Esophagus muscularis mucosa (tissue), 4 donors: ENCODE measurements around the gene C15orf39. TPM values are rescaled to one million over a fixed set of nuclear protein-coding genes. Genes with fewer than 3 reads are reported as not detected.
"Not testable (repeated sequence)": the region's sequence is repeated elsewhere in the genome, so short reads cannot be mapped to it uniquely, and the experiment has no call there.

ENCODE experiments used
- DNase-seq: peaks from one replicate; pipeline ENCODE4 v3.0.0-alpha.2; 2017; ENCODE audit errors: extremely low spot score
- H3K27ac ChIP-seq, 4 donors: fragments of 200-600 bp; sonication (generic); replicated peaks in 1 of 4; 1 replicate in 3 of 4; 2 replicates in 1 of 4; pipeline ENCODE4 v1.5.1; 2016 to 2019; ENCODE audit warnings: mild to moderate bottlenecking in 1 of 4
- H3K27me3 ChIP-seq, 4 donors: fragments of 200-600 bp; sonication (generic); one replicate each; pipeline versions ENCODE4 v1.5.1 to v1.6.0; 2016 to 2019
- H3K36me3 ChIP-seq, 4 donors: fragments of 200-600 bp; sonication (generic); one replicate each; pipeline ENCODE4 v1.5.1; 2016 to 2019
- H3K4me1 ChIP-seq, 4 donors: fragments of 200-600 bp; sonication (generic); one replicate each; pipeline ENCODE4 v1.5.1; 2016 to 2019
- H3K4me3 ChIP-seq, 4 donors: fragments of 200-600 bp; sonication (generic); 1 replicate in 2 of 4; 2 replicates in 2 of 4; pipeline ENCODE4 v1.5.1; 2016 to 2019; ENCODE audit warnings: mild to moderate bottlenecking in 4 of 4, moderate library complexity in 1 of 4
- H3K9me3 ChIP-seq, 4 donors: fragments of 200-600 bp; sonication (generic); 1 replicate in 3 of 4; 2 replicates in 1 of 4; pipeline ENCODE4 v1.5.1; 2016 to 2019
- CTCF ChIP-seq, 3 experiments: fragments of 200-600 bp in 2 of 3; fragments of 450-650 bp in 1 of 3; sonication (generic) in 2 of 3; IDR thresholded peaks; one replicate each; pipeline ENCODE4 v1.5.1; 2017 to 2019; ENCODE audit warnings: antibody characterized with exemption in 3 of 3, mild to moderate bottlenecking in 2 of 3, moderate library complexity in 1 of 3
- EP300 ChIP-seq: sonication (generic); formaldehyde crosslinking; IDR thresholded peaks from one replicate; pipeline ENCODE4 v1.6.1; 2017; ENCODE audit warnings: antibody characterized with exemption
- POLR2A ChIP-seq: fragments of 450-650 bp; IDR thresholded peaks from one replicate; pipeline ENCODE4 v1.6.1; 2017; ENCODE audit warnings: antibody characterized with exemption, moderate library complexity, mild to moderate bottlenecking, low read depth
- POLR2AphosphoS5 ChIP-seq, 2 donors: sonication (generic); formaldehyde crosslinking; IDR thresholded peaks; one replicate each; pipeline ENCODE4 v1.6.1; 2017; ENCODE audit warnings: antibody characterized with exemption in 2 of 2
- WGBS: methylation state at CpG from one replicate; pipeline ENCODE4 v1.1.5; 2018; 5-methylcytosine and 5-hydroxymethylcytosine counted together
- intact Hi-C: fragments of 100-400 bp; cut with DNase I; formaldehyde crosslinking; loops from one replicate; pipeline ENCODE4 v1.15.1; 2023
- total RNA-seq, 4 donors: library from RNA; depleted of rRNA; stranded (reverse); fragments of >200 nt; gene quantifications; one replicate each; pipeline versions ENCODE4 v1.1.0 to v1.2.1, GENCODE V29; 2016

C15orf39 gene
- total RNA-seq, 4 donors from 2014 or later = 7.5 to 17.7 (median 13.4) TPM

DNA sequence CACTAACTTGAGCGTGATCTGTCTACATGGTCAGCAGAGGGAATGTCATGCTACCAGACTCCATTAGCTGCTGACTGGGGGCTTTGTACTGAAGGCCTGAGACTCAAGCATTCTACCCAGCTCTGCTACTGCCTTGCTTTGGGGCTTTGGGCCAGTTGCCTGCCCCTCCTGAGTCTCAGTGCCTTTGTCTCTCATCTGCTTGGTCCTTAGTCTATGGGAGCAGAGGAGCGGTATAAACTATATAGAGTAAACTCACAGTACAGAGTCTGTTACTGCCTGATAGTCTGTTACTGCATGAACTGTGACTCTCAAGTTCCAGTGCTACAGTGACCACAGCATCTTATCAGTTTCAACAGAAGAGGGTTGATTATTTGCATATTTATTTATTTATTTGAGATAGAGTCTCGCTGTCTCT, 38.5 kb upstream of the C15orf39 start:
- H3K36me3 ChIP-seq = no peaks in the 10 kb centered on the region
- H3K27me3 ChIP-seq = peaks cover 0 to 1% (median 0%) of the 10 kb centered on the region in 4 donors
- no peaks in the 10 kb centered on the region for H3K4me1 ChIP-seq
- H3K27ac ChIP-seq = no peak overlapping the region
- WGBS = 96% methylated on average over 3 of the region's 3 CpGs
- no peaks in the 10 kb centered on the region for H3K9me3 ChIP-seq
- DNase-seq = no peak
- no peak for TF ChIP-seq CTCF (IDR thresholded peaks at IDR 0.05)
- no peak for TF ChIP-seq POLR2A
- TF ChIP-seq EP300 = no peak
- TF ChIP-seq POLR2AphosphoS5 (IDR thresholded peaks at IDR 0.05) = no peak
- no peak overlapping the region for H3K4me3 ChIP-seq
- intact Hi-C loops = no loop called here

GRCh38 chr15:75164625-75165350, 36.9 kb upstream of the C15orf39 start:
- Histone ChIP-seq H3K4me1 (no peaks in the 10 kb centered on the region), H3K4me3 (no peak overlapping the region), H3K27me3 (no peaks in the 10 kb centered on the region), H3K27ac (no peak overlapping the region), H3K9me3 (peaks cover 0 to 8% (median 0%) of the 10 kb centered on the region in 4 donors), H3K36me3 (no peaks in the 10 kb centered on the region)
- DNase-seq = no peak
- TF ChIP-seq POLR2AphosphoS5 (IDR thresholded peaks at IDR 0.05) (no peak), EP300 (no peak)
- 77% methylated on average over 4 of the region's 4 CpGs for WGBS
- intact Hi-C loops = no loop called here

- H3K4me1 ChIP-seq, H3K27me3 ChIP-seq, intact Hi-C loops, H3K4me3 ChIP-seq, H3K27ac ChIP-seq, DNase-seq, H3K36me3 ChIP-seq, H3K9me3 ChIP-seq: not testable (repeated sequence)
- 89% methylated on average over 8 of the region's 8 CpGs for WGBS
Observed at GRCh38 chr15:75166489-75167063, 35.1 kb upstream of the C15orf39 start.

DNA sequence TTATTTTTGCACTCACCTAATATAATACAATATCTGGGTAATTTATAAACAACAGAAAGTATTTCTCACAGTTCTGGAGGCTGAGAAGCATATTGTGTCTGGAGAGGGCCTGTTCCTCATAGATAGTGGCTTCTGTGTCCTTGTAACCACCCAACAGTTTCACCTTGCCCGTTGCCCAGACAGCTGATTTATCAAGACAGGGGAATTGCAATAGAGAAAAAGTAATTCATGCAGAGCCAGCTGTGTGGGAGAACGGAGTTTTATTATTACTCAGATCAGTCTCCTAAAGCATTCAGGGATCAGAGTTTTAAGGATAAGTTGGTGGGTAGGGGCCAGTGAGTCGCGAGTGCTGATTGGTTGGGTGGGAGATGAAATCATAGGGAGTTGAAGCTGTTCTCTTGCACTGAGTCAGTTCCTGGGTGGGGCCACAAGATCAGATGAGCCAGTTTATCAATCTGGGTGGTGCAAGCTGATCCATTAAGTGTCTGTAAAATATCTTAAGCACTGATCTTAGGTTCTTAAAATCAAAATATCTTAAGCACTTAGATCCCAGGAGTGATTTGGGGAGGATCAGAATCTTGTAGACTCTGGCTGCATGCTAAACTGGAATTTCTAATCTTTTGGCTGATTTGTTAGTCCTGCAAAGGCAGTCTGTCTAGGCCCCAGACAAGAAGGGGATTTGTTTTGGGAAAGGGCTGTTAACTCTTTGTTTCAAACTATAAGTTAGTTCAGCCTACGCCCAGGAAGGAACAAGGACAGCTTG, 33.9 kb upstream of the C15orf39 start:
- Histone ChIP-seq H3K4me3 (no peak overlapping the region), H3K4me1 (no peaks in the 10 kb centered on the region), H3K27ac (no peak overlapping the region), H3K36me3 (no peaks in the 10 kb centered on the region), H3K27me3 (no peaks in the 10 kb centered on the region), H3K9me3 (peaks cover 0 to 8% (median 0%) of the 10 kb centered on the region in 4 donors)
- no peak for TF ChIP-seq POLR2AphosphoS5 (IDR thresholded peaks at IDR 0.05)
- WGBS = 77% methylated on average over 5 of the region's 5 CpGs
- intact Hi-C loops = no loop called here
- DNase-seq = no peak

- TF ChIP-seq CTCF (IDR thresholded peaks at IDR 0.05) = no peak
- no peak for TF ChIP-seq POLR2A
- no peak for TF ChIP-seq EP300
- TF ChIP-seq POLR2AphosphoS5 (IDR thresholded peaks at IDR 0.05) = no peak
- no peaks in the 10 kb centered on the region for H3K27me3 ChIP-seq
- DNase-seq = no peak
- no peak overlapping the region for H3K27ac ChIP-seq
- WGBS = 87% methylated on average over 4 of the region's 4 CpGs
- intact Hi-C loops = no loop called here
- H3K9me3 ChIP-seq = peaks cover 0 to 8% (median 0%) of the 10 kb centered on the region in 4 donors
- H3K36me3 ChIP-seq = no peaks in the 10 kb centered on the region
- no peak overlapping the region for H3K4me3 ChIP-seq
- no peaks in the 10 kb centered on the region for H3K4me1 ChIP-seq
Observed at GRCh38 chr15:75168374-75168773, 33.3 kb upstream of the C15orf39 start.

DNA sequence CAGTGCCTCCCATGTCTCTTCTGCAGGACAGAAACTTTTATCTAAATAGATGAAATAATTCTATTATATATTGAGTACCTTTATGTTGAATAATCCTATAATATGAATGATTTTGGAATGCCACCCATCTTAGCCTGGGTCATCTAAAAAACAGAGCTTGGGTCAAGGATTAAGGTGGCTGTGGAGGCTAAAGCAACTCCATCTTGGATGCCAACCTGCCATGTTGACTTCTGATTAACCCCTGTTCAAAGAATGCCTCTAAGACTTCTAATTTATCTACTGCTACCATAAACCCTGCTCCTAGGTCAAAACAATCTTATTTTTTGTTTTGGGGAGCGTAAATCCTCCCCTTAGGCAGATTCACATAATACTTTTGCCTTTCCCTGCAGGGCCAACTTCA, 31.5 kb upstream of the C15orf39 start:
- 91% methylated on average over 1 of the region's 1 CpG for WGBS
- no peak overlapping the region for H3K27ac ChIP-seq

More for the DNA sequence above, 31.5 kb upstream of the C15orf39 start:
- Histone ChIP-seq H3K4me1 (peaks cover under 1% of the 10 kb centered on the region in 4 donors), H3K4me3 (no peak overlapping the region), H3K36me3 (no peaks in the 10 kb centered on the region), H3K27me3 (no peaks in the 10 kb centered on the region), H3K9me3 (peaks cover 0 to 8% (median 0%) of the 10 kb centered on the region in 4 donors)
- TF ChIP-seq EP300 (no peak), POLR2AphosphoS5 (IDR thresholded peaks at IDR 0.05) (no peak), CTCF (IDR thresholded peaks at IDR 0.05) (no peak), POLR2A (no peak)
- DNase-seq = no peak
- intact Hi-C loops = no loop called here
